ENCODE measurements around the gene TFB1M.

Gene TFB1M

GRCh38 chr6:155352811-155353210, 38.5 kb upstream of the TFB1M start:
- no peak for DNase-seq
- Histone ChIP-seq H3K9ac (ENCODE audit: low read length) (no peak overlapping the region), H3K9me3 (replicated peaks; ENCODE audit: insufficient read depth, low read length) (no peaks in the 10 kb centered on the region), H3K36me3 (replicated peaks; ENCODE audit: insufficient read depth, low read length) (no peaks in the 10 kb centered on the region), H3F3A (ENCODE audit: insufficient read depth, low read length) (no peaks in the 10 kb centered on the region), H3K4me1 (ENCODE audit: low read length) (0 out of 2 replicates have a peak, but pooled peaks cover 6% of the 10 kb centered on the region), H3K4me2 (ENCODE audit: low read depth, low read length) (no peak overlapping the region), H4K20me1 (ENCODE audit: insufficient read depth, low read length) (no peaks in the 10 kb centered on the region), H3K9me2 (replicated peaks; ENCODE audit: insufficient read depth, low read length) (no peaks in the 10 kb centered on the region), H3K79me2 (ENCODE audit: low read length) (no peaks in the 10 kb centered on the region), H3K27me3 (replicated peaks; ENCODE audit: insufficient read depth, low read length) (no peaks in the 10 kb centered on the region), H2AFZ (ENCODE audit: low read length) (no peak overlapping the region), H3K27ac (ENCODE audit: low read length) (no peak overlapping the region), H3K4me3 (ENCODE audit: low read length) (no peak overlapping the region)
- no peak for TF ChIP-seq EZH2phosphoT487 (IDR thresholded peaks at IDR 0.05; ENCODE audit: low read length)
- TF ChIP-seq CTCF (IDR thresholded peaks at IDR 0.05; ENCODE audit: low read length), result no peak
- TF ChIP-seq EZH2 (optimal IDR thresholded peaks at IDR 0.05; ENCODE audit: low read depth, low read length), result no peak

GRCh38 chr6:155352130-155352420, 37.8 kb upstream of the TFB1M start:
- Histone ChIP-seq H3K9me2 (replicated peaks; ENCODE audit: insufficient read depth, low read length) (no peaks in the 10 kb centered on the region), H3K9ac (ENCODE audit: low read length) (no peak overlapping the region), H3K4me2 (ENCODE audit: low read depth, low read length) (no peak overlapping the region), H3K27me3 (replicated peaks; ENCODE audit: insufficient read depth, low read length) (no peaks in the 10 kb centered on the region), H2AFZ (ENCODE audit: low read length) (no peak overlapping the region), H3K4me1 (ENCODE audit: low read length) (0 out of 2 replicates have a peak, but pooled peaks cover 6% of the 10 kb centered on the region), H3K27ac (ENCODE audit: low read length) (no peak overlapping the region), H3F3A (ENCODE audit: insufficient read depth, low read length) (no peaks in the 10 kb centered on the region), H4K20me1 (ENCODE audit: insufficient read depth, low read length) (no peaks in the 10 kb centered on the region), H3K4me3 (ENCODE audit: low read length) (no peak overlapping the region), H3K36me3 (replicated peaks; ENCODE audit: insufficient read depth, low read length) (no peaks in the 10 kb centered on the region), H3K9me3 (replicated peaks; ENCODE audit: insufficient read depth, low read length) (no peaks in the 10 kb centered on the region), H3K79me2 (ENCODE audit: low read length) (no peaks in the 10 kb centered on the region)
- no peak for DNase-seq
- TF ChIP-seq EZH2 (optimal IDR thresholded peaks at IDR 0.05; ENCODE audit: low read depth, low read length) (no peak), CTCF (IDR thresholded peaks at IDR 0.05; ENCODE audit: low read length) (no peak), EZH2phosphoT487 (IDR thresholded peaks at IDR 0.05; ENCODE audit: low read length) (no peak)

GRCh38 chr6:155351273-155352129, 37.2 kb upstream of the TFB1M start:
- no peak overlapping the region for H3K4me3 ChIP-seq (ENCODE audit: low read length)
- no peaks in the 10 kb centered on the region for H3K79me2 ChIP-seq (ENCODE audit: low read length)
- H3K9me2 ChIP-seq (replicated peaks; ENCODE audit: insufficient read depth, low read length), result no peaks in the 10 kb centered on the region
- no peak overlapping the region for H2AFZ ChIP-seq (ENCODE audit: low read length)
- no peaks in the 10 kb centered on the region for H3K27me3 ChIP-seq (replicated peaks; ENCODE audit: insufficient read depth, low read length)
- H3K4me1 ChIP-seq (ENCODE audit: low read length), result 0 out of 2 replicates have a peak, but pooled peaks cover 6% of the 10 kb centered on the region
- H3K27ac ChIP-seq (ENCODE audit: low read length), result no peak overlapping the region
- no peaks in the 10 kb centered on the region for H4K20me1 ChIP-seq (ENCODE audit: insufficient read depth, low read length)
- no peaks in the 10 kb centered on the region for H3K9me3 ChIP-seq (replicated peaks; ENCODE audit: insufficient read depth, low read length)
- H3F3A ChIP-seq (ENCODE audit: insufficient read depth, low read length), result no peaks in the 10 kb centered on the region
- no peaks in the 10 kb centered on the region for H3K36me3 ChIP-seq (replicated peaks; ENCODE audit: insufficient read depth, low read length)
- no peak overlapping the region for H3K4me2 ChIP-seq (ENCODE audit: low read depth, low read length)
- TF ChIP-seq EZH2phosphoT487 (IDR thresholded peaks at IDR 0.05; ENCODE audit: low read length) (no peak), EZH2 (optimal IDR thresholded peaks at IDR 0.05; ENCODE audit: low read depth, low read length) (no peak), CTCF (IDR thresholded peaks at IDR 0.05; ENCODE audit: low read length) (no peak)
- peak; percentile 13 for DNase-seq
- H3K9ac ChIP-seq (ENCODE audit: low read length), result no peak overlapping the region

All from MM.1S (cell line).